Mucosa of descending colon (tissue), 3 donors: ENCODE measurements around the gene MRPL3. TPM values are rescaled to one million over a fixed set of nuclear protein-coding genes. Genes with fewer than 3 reads are reported as not detected.

Experiments used
- ATAC-seq: fragments of 200-7000 bp; cut with Tn5 transposase; one replicate; pipeline ENCODE4 v1.9.1; 2020; ENCODE audit warnings: mild to moderate bottlenecking, moderate library complexity
- DNase-seq, 3 donors: peaks; one replicate each; pipeline ENCODE4 v3.0.0-alpha.2; 2020
- H3K36me3 ChIP-seq: fragments of 200-600 bp; one replicate; pipeline ENCODE4 v1.8.0; 2021; ENCODE audit warnings: low read depth, mild to moderate bottlenecking
- H3K4me1 ChIP-seq: fragments of 200-600 bp; one replicate; pipeline ENCODE4 v1.8.0; 2021; ENCODE audit warnings: low read depth, mild to moderate bottlenecking
- H3K4me3 ChIP-seq: fragments of 200-600 bp; one replicate; pipeline ENCODE4 v1.8.0; 2021; ENCODE audit warnings: mild to moderate bottlenecking
- H3K9me3 ChIP-seq: fragments of 200-600 bp; one replicate; pipeline ENCODE4 v1.8.0; 2021; ENCODE audit warnings: mild to moderate bottlenecking
- CTCF ChIP-seq: fragments of 200-600 bp; IDR thresholded peaks from one replicate; pipeline ENCODE4 v1.8.0; 2022; ENCODE audit warnings: antibody characterized with exemption, mild to moderate bottlenecking
- intact Hi-C, 2 donors: fragments of 100-400 bp; cut with DNase I in 1 of 2; cut with micrococcal nuclease in 1 of 2; formaldehyde crosslinking; loops; one replicate each; pipeline versions ENCODE4 v1.11.0 to v1.11.1; 2022; cut with DNase I, micrococcal nuclease
- long read RNA-seq, 2 donors: library from polyadenylated mRNA; unstranded; transcript quantifications; one replicate each; pipeline ENCODE4 v2.0.0, GENCODE V29; 2019 to 2021
- total RNA-seq, 3 donors: library from RNA; stranded (reverse); fragmentation: NEBNext Ultra II Directional in 2 of 3; extraction: Animal tissue kit (Norgen Biotek cat#: 25700) in 2 of 3; gene quantifications; one replicate each; pipeline versions ENCODE4 v1.2.1 to v1.2.4, GENCODE V29; 2021 to 2023
- donor health status: DM: no; HTN: no; CAD: no; lungs with moderate emphysema.
- donor health status: DM: no; HTN: no; CAD: no.
- donor health status: DM: no; HTN: yes; CAD: no.

The MRPL3 gene
- total RNA-seq = 10 to 100 TPM; 48.6 to 68.8 (median 49.2) TPM
- long read RNA-seq, donor 1, transcript MRPL3-201 (10 exons, 1,706 nt) = major isoform, 46 of 48 reads
- long read RNA-seq, donor 1, partial matches to known transcripts = 0 of 48 reads
- long read RNA-seq, donor 1, other reads (novel, unspliced or antisense) = 1 of 48 reads
- long read RNA-seq, donor 2, transcript MRPL3-201 (10 exons, 1,706 nt) = major isoform, 53 of 65 reads
- long read RNA-seq, donor 2, partial matches to known transcripts = 2 of 65 reads
- long read RNA-seq, donor 2, other reads (novel, unspliced or antisense) = 6 of 65 reads

GRCh38 chr3:131502530-131503319 is at the start of gene MRPL3:
Gene MRPL3, minus strand, starts transcription at chr3:131502971. Its CDS starts 150 bp downstream, at chr3:131502821.
- no peak for TF ChIP-seq CTCF
- intact Hi-C loops = loop anchor here in 1 of 2 donors (10.0 kb wide), 1 partner anchor 118 kb away; the partner anchor contains the start of gene NUDT16
- H3K9me3 ChIP-seq = no peaks in the 10 kb centered on the region
- no peaks in the 10 kb centered on the region for H3K36me3 ChIP-seq
- peaks cover 15% of the 10 kb centered on the region for H3K4me1 ChIP-seq
- DNase-seq = peak; percentile 88 to 91 (median 91)
- peak; percentile 98 for ATAC-seq
- H3K4me3 ChIP-seq = peak within 1 kb of the TSS; percentile 79

GRCh38 chr3:131551761-131552160 is 49.0 kb upstream of the MRPL3 start:
- no peaks in the 10 kb centered on the region for H3K9me3 ChIP-seq

GRCh38 chr3:131550562-131551465 is 48.0 kb upstream of the MRPL3 start:
- DNase-seq = no peak
- H3K36me3 ChIP-seq = no peaks in the 10 kb centered on the region
- ATAC-seq = no peak
- intact Hi-C loops = no loop called here
- TF ChIP-seq CTCF = no peak
- no peaks in the 10 kb centered on the region for H3K9me3 ChIP-seq
- no peaks in the 10 kb centered on the region for H3K4me1 ChIP-seq
- no peak overlapping the region for H3K4me3 ChIP-seq

More at GRCh38 chr3:131551761-131552160, 49.0 kb upstream of the MRPL3 start:
- Histone ChIP-seq H3K4me1 (no peaks in the 10 kb centered on the region), H3K4me3 (no peak overlapping the region), H3K36me3 (no peaks in the 10 kb centered on the region)
- intact Hi-C loops = no loop called here
- ATAC-seq = no peak
- TF ChIP-seq CTCF = no peak
- no peak for DNase-seq

GRCh38 chr3:131549340-131549739 is 46.6 kb upstream of the MRPL3 start:
- no peak for ATAC-seq

More at GRCh38 chr3:131549340-131549739, 46.6 kb upstream of the MRPL3 start:
- no peak for DNase-seq
- intact Hi-C loops = no loop called here
- no peak overlapping the region for H3K4me3 ChIP-seq
- H3K9me3 ChIP-seq = no peaks in the 10 kb centered on the region
- no peaks in the 10 kb centered on the region for H3K4me1 ChIP-seq
- TF ChIP-seq CTCF = no peak
- H3K36me3 ChIP-seq = no peaks in the 10 kb centered on the region
